KG1 (cell line): ENCODE data around the gene SPON1.
"Not testable (repeated sequence)": the region's sequence is repeated elsewhere in the genome, so short reads cannot be mapped to it uniquely, and the experiment has no call there.

Source experiments
- DNase-seq: peaks from one replicate; lab custom pipeline; 2025; lab: John Stamatoyannopoulos, UW

The SPON1 gene

DNA sequence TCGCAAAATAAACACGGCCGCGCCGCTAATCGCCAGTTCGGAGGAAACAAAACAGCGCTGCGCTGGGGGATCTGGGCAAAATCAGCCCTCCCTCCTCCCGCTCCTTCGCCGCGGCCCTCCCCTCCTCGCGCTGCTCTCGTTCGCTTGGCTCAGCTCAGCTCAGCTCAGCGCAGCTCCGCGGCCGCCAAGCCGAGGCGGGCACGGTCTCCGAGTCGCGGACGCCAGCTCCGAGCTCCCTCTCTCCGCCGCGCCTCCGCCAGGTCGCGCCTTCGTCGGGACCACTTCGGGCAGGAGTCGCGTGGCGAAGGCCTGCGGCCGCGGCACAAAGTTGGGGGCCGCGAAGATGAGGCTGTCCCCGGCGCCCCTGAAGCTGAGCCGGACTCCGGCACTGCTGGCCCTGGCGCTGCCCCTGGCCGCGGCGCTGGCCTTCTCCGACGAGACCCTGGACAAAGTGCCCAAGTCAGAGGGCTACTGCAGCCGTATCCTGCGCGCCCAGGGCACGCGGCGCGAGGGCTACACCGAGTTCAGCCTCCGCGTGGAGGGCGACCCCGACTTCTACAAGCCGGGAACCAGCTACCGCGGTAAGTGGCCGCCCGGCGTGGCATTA, at the start of gene SPON1:
SPON1 (plus strand) TSS at position 162 of the 607 bp plus-strand sequence; CDS start at position 344, 182 bp downstream.
- no peak for DNase-seq

DNA sequence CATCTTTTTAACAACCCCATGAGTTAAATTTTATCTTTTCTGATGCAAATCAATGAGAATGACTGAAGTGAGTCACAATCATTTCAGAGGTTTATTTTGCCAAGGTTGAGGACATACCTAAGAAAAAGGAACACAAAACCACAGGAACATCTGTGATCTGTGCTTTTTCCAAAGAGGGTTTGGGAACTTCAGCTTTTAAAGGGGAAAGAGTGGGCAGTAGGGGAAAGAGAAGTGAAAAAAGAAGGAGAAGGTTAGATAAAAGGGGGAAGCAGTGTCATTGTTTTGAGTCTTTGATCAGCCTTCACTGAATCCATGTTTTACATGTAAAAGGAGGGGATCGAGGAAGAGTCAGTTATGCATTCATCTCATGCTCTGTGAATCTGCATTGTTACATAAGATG, 45.3 kb upstream of the SPON1 start:
- DNase-seq, result no peak

DNA sequence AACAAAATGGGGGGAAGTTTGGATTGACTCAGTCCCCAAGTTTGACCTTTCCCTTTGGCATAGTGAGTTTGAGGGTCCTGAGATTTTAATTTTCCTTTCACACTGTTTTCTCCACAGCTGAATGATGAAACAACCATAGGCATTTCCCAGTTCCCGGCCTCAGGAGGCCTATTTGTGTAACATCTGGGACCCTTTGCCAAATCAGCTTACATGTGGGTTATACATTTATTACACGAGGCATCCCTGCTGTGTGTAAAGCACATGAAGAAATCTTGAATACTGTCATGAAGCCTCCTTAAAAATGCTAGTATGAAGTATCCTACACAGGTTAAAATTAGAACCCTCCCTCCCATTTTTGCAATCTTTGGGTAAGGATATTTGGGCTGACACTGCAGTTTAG, 44.6 kb upstream of the SPON1 start:
- DNase-seq, result no peak

DNA sequence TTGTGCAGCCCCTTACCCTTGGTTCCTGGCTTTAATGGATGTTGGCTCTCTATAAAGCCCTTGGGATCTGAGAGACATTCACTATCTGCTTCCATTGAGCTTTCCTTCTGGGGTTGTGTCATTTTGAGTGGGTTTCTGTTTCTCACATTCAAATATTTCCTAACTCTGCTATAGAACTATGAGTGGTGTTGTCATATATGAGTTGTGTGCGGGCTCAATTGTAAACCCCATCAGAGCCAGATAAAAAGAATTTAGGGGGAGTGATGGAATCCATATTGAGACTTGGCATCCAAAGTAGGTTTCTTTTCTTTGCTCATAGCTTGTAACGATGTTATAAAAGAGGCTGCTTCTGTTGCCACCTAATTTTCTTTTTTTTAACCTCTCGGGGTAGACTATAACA, 41.8 kb upstream of the SPON1 start:
- no peak for DNase-seq

DNA sequence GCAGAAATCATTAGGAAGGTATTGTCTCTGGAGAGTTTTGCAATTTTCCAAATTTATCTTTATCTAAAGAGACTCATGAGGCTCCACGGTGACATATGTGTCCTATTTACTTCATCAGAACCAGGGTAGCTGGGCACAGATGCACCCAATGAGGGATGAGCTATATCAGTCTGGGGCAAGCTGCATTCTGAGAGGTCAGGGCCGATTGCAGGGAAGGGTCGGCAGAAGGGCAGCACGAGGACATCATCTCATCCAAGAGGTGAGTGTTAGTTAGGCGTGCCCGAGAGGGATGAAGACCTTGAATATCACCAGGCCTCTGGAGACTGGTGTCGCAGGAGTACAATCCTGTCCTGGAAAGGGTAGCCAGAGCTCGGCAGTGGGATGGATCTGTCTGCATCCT, 41.0 kb upstream of the SPON1 start:
- no peak for DNase-seq

DNA sequence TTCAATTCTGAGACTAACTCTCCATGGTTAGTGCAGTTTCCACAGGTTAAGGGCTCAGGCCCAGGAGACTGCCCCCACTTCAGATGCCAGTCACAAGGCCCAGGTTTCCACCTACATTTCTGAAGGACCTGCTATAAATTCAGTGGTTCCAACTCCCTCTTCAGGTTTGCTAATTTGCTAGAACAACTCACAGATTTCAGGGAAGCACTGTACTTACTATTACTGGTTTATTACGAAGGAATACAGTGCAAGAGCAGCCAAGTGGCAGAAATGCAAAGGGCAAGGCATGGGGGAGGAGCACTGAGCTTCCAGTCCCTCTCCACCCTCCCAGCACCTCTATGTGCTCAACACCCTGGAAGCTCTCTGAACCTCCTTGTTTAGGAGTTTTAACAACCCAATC, 39.3 kb upstream of the SPON1 start:
- no peak for DNase-seq

DNA sequence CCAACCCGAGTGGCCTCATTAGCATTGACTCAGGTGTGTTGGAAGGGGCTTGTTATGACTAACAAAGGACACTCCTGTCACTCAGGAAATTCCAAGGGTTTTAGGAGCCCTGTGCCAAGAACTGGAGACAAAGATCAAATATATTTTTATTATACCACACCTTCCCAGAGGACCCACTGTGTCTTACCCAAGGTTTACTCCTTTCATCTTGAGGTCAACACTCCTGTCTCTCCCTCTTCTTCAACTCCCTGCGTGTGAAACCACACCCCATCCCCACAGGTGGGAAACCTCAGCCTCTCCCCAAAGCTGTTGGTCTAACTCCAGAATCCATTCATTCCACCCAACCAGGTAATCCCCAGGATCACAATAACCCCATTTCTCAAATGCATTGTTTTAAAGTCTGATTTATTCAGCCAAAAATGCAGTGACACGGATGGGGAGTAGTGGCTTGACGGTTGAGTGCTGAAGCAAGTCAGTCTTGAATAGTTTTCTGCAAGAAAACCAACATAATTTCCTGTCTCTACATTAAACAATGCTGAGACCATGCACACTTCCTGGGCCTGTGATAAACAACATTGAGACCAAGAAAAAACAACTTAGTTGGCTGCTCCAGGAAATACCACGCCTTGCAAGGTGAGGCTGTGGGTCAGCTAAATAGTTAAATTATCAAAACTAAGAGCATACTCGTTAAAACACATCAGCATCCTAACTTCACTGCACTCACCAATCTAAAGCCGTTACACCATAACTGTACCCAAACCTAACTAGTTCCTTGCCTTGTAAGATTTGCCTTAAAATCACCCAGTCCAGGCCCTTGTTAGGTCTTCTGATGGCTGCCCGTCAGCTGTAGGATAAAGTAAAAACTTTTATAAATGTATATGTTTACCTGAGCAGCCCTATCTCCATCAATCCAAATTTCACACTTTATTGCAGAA, 38.5 kb upstream of the SPON1 start:
- DNase-seq, result no peak

DNA sequence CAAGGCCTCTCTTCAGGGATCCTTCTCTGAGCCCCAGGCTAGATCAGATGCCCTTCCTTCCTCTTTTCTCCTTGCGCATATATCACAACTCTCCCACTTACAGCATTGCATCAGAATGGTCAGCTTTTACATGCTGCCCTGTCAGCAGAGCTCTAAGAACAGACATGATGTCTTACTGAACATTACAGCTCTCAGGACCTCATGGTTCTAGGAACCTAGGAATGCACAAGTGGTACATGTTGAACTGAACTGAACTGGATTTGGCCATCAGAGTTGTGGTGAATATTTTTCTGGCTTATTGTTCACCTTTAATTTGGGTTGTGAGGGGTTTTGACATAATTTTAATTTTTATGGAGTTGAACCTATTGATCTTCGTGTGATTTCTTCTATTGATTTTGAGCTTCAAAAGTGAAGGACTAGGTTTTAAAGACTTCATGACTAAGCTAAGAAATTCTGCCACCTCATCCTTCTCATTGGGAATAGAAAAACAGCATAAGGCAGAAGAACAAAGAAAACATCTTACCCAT, 37.7 kb upstream of the SPON1 start:
- DNase-seq, result peak; percentile 10

DNA sequence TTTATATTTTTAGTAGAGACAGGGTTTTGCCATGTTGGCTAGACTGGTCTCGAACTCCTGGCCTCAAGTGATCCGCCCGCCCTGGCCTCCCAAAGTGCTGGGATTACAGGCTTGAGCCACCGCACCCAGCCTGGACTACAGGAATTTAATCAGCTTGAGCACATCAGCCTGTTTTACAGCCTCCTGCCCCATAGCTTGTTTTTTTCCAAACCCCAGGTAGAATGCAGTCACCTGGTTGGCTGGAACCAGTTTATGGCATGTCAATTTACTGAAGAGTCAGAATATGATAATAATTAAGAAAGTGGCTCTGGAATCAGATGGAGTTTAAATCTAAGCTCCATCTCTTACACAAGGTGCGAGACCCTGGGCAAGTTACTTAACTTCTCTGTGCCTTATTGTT, 36.2 kb upstream of the SPON1 start:
- DNase-seq, result not testable (repeated sequence)

DNA sequence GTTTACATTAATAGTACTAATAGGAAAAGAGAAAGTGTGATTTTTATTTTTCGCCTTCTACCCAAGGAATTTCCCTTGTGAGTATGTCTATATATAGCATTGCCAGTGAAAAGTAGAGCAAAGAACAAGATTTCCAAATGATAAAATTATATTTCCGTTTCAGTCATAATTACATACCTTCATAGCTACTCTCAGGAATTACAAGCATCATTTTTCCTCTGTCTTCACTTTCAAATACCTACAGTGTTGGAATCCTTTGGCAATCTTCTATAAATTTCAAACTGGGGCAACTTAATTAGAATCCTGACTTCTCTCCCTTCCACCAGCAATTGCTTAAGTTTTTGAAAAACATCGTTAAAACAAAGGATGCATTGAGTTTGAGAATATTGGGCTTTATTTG, 35.5 kb upstream of the SPON1 start:
- no peak for DNase-seq

DNA sequence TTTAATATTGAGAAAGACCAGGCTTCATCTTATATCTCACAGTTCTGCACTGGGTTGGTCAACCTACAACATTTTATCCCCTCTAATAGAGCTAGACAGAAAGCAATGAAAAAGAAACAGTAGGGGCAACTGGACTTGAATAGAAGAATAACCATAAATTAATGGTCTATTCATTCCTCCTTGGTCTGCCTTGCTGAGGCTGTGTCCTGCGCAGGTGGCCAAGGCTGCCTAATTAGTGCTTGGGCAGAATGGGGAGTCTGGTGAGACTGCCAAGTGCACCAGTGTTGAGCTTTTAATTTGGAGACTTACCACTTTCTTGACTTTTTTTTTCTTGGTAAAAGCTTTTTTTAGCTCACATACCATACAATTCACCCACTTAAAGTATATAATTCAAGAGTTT, 35.0 kb upstream of the SPON1 start:
- DNase-seq, result no peak

DNA sequence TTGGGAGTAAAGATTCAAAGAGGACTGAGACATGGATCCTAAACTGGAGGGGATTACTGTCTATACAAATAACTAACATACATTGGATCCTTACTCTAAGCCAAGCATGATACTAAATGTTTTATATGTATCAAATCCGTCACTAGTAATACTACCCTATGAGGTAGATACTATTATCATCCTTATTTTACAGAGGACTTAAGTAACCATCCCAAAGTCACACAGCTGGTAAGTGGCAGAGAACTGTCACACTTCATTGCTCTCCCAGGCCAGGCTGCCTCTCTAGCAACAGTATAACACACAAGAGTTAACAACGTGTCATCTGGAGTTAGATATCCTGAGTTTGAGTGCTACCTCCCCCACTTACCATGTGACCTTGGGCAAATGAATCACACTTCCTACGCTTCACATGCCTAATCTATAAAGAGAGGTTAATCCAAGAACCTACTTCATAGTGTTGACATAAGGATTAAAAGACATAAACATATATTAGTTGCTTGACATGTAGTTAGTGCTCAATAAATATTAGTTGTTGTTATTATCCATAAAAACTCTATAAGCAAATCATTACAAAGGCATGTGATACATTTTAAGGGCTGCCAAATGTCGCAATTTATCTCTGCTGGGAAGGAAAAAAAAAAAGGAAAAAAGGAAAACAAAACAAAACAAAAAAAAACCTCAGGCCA, 33.8 kb upstream of the SPON1 start:
- no peak for DNase-seq

DNA sequence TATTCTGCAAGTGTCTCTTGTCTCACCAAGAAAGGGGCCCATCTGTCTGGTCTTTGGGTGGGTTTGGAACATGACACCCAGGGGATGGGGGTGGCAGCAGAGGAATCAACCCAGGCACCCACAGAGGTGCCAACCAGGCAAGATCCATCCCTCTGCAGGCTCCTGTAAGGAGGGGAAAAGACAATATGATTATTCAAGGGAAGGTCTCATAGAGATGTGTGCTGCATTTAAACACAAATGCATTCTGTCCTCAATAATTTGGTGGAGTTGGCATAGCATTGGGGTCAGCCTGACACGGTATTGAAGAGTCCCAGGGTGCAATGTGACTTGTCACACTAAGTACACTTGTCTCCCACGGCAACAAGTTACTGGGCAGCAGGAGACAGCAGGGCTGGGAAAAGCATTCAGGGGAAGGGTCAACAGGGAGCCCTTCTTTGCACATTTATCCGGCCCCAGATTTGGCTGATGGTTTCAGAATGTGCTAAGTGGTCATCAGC, 33.1 kb upstream of the SPON1 start:
- no peak for DNase-seq

DNA sequence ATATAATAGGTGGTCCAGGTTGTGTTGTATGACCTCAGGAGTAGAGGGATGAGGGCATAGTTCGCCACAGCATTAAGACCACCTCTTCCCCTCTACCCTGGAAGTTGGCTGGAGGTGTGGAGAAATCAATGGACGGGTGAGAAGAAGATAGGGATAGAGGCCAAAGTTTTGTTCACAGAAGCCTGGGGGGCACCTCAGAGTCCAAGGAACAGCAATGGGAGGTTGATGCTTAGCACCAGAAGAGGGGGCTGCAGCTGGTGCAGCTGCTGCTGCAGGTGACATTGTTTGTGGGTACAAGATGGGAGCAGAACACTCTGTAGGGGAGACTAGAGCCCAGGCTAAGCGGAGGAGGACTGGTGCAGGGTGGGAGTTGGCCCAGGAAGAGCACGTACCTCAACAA, 31.2 kb upstream of the SPON1 start:
- no peak for DNase-seq

DNA sequence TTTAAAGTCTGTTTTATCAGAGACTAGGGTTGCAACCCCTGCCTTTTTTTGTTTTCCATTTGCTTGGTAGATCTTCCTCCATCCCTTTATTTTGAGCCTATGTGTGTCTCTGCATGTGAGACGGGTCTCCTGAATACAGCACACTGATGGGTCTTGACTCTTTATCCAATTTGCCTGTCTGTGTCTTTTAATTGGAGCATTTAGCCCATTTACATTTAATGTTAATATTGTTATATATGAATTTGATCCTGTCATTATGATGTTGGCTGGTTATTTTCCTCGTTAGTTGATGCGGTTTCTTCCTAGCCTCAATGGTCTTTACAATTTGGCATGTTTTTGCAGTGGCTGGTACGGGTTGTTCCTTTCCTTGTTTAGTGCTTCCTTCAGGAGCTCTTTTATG, 25.4 kb upstream of the SPON1 start:
- DNase-seq, result not testable (repeated sequence)

DNA sequence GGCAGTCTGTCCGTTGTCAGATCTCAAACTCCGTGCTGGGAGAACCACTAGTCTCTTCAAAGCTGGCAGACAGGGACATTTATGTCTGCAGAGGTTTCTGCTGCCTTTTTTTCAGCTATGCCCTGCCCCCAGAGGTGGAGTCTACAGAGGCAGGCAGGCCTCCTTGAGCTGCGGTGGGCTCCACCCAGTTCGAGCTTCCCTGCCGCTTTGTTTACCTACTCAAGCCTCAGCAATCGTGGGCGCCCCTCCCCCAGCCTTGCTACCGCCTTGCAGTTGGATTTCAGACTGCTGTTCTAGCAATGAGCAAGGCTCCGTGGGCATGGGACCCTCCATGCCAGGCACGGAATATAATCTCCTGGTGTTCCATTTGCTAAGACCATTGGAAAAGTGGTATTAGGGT, 23.7 kb upstream of the SPON1 start:
- not testable (repeated sequence) for DNase-seq

DNA sequence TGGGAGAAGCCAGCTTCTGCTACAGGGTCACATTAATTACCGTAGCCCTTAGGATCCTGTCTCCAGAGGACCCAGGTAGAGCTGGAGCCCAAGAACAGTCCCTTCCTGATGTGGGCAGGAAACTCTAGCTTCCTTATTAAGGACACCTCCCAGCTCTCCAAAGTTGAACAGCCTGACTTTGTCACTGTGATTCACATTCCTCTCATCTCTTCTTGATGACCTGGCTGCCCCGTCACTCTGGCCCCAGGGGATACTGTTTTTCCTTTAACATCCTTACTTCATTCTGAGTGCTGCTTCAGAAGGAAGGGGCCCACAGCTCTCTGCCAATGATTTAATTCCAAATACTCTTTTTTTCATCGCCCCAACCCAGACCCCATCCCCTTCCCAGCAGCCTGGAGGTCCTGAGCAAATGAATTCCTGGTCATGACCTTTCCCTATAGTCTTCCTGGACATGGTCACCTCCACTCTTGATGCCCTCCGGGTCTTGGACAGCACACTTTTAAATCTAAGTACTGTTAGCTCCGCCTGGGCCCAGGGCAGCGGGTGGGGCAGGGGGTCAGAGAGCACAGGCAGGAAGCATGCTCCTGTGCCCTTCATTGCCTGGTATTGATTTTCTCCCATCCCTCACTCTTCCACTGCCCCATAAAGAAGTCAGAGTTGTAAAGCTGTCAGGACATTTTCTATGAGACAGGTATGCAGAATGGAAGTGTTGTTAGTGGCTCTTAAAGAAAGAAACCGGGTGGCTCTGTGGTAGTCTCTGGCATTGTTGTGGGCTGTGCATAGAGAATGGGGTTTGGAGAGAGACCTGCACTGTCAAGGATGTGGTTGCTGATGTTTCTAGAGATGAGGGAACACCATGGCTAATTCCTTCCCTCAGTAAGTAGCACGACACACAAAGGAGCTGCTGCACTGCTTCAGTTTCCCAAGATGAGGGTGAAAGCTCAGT, 22.3 kb upstream of the SPON1 start:
- DNase-seq, result no peak

DNA sequence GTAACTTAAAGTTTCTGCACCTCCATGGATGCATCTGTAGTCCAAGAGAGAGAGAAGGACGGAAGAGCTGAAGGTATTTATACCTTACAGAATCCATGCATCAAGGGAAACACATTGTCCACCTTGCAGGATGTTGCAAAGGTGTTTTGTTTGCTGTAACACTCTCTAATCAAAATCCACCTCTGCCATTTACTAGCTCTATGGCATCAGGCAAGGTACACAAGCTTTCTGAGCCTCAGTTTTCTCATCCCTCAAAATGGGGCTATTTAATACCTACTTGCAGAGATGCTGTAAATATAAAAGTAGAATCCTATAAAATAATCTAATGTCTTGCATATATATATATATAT, 21.6 kb upstream of the SPON1 start:
- no peak for DNase-seq

DNA sequence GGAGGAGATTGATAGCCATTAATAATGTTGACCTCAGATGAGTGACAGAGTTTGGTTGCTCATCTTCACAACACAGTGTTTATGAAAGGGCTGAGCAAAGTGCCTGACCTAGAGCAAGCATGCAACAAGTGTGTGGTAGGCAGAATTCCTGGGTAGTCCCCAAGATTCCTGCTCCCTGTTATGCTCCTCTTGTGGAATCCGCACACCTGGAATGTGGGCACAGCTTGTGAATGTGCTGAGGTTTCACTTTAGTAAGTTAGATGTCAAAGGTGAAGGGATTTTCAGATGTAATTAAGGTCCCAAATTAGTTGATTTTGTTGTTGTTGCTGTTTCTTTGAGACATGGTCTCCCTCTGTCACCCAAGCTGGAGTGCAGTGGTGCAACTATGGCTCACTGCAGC, 20.7 kb upstream of the SPON1 start:
- no peak for DNase-seq

DNA sequence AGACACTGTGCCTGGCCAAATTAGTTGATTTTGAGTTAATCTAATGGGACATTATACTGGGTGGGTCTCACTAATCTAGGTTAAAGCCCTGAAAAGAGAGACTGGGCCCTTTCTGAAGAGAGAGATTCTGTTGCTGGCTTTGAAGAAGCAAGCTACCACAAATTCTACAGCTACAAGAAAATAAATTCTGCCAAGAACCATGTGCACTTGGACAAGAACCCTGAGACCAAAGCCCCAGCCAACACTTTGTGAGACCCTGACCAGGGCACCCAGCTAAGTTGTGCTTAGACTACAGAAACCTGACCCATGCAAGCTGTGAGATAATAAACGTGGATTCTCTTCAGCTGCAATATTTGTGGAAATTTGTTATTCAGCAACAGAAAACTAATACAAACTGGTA, 20.1 kb upstream of the SPON1 start:
- no peak for DNase-seq

DNA sequence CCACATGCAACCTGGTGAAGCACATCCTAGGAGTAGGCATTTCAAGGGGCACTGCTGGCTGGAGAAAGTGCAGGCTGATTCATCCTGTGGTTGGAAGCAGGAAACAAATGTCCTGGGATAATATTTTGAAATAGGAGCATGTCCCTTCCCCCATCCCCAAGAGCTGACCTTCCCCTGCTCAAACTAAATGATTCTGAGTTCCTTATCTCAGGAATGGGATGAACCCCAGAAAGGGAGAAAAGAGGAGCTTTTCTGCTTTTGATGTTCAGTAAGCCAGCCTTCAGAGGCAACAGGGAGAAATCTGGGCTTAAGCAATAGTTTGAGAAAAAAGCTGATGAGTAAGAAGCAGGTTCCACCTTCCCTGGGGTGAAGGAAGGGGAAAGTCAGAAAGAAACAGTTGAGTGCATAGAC, 19.5 kb upstream of the SPON1 start:
- DNase-seq, result no peak

DNA sequence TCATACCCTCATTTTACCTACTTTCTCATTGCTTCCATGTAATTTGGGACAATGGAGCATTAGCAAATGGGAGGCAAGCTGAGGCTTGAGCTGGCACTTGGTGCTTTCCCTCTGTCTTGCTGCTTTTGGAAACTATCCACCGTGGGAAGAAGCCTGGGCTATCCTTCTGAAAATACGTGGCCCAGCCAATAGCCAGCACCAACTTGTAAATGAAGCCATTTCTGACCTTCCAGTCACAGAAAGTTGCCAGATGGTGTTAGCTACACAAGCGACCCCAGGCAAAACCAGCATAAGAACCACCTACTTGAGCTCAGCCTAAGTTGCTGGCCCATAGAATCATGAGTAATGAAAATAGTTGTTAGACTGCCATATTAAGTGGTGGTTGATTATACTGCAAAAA, 18.5 kb upstream of the SPON1 start:
- no peak for DNase-seq
